ENCODE results near the gene VPS26C.

The VPS26C gene

GRCh38 chr21:37200641-37201480 lies 66.3 kb downstream of the VPS26C start:
- DNase-seq: no peak

- no peak for DNase-seq
Observed at GRCh38 chr21:37199057-37199924, 67.8 kb downstream of the VPS26C start.

- no peak for DNase-seq
Observed at GRCh38 chr21:37197746-37198145, 69.4 kb downstream of the VPS26C start.

- DNase-seq: no peak
Observed at GRCh38 chr21:37196847-37197246, 70.3 kb downstream of the VPS26C start.

- no peak for DNase-seq
Observed at GRCh38 chr21:37195610-37196009, 71.5 kb downstream of the VPS26C start.

- DNase-seq: no peak
Observed at GRCh38 chr21:37195059-37195458, 72.1 kb downstream of the VPS26C start.

- no peak for DNase-seq
Observed at GRCh38 chr21:37193676-37194075, 73.5 kb downstream of the VPS26C start.

GRCh38 chr21:37193006-37193405 lies 74.1 kb downstream of the VPS26C start:
- DNase-seq: no peak

GRCh38 chr21:37192019-37192418 lies 75.1 kb downstream of the VPS26C start:
- DNase-seq: no peak

- no peak for DNase-seq
Observed at GRCh38 chr21:37188825-37189224, 78.3 kb downstream of the VPS26C start.

GRCh38 chr21:37186983-37187382 lies 80.2 kb downstream of the VPS26C start:
- DNase-seq: no peak

GRCh38 chr21:37184784-37185593 lies 82.1 kb downstream of the VPS26C start:
- DNase-seq: no peak

- no peak for DNase-seq
Observed at GRCh38 chr21:37183749-37184148, 83.4 kb downstream of the VPS26C start.

- DNase-seq: no peak
Observed at GRCh38 chr21:37182222-37182621, 84.9 kb downstream of the VPS26C start.

GRCh38 chr21:37181059-37181458 lies 86.1 kb downstream of the VPS26C start:
- DNase-seq: no peak

GRCh38 chr21:37176716-37177115 lies 90.4 kb downstream of the VPS26C start:
- DNase-seq: no peak
